ENCODE measurements around the gene RASSF5. TPM values are rescaled to one million over a fixed set of nuclear protein-coding genes. Genes with fewer than 3 reads are reported as not detected.

RASSF5 gene
- polyA plus RNA-seq, 1 of the 3 experiments (the other 2 are of a cell fraction) = 2.2 TPM

GRCh38 chr1:206470692-206471414 lies 36.5 kb upstream of the RASSF5 start:
- TF ChIP-seq USF1 (IDR thresholded peaks at IDR 0.05; ENCODE audit: borderline replicate concordance, low read depth) (no peak), TCF12 (IDR thresholded peaks at IDR 0.05) (peak; percentile 21; the same call in 1 of the 2 replicates), MAX (IDR thresholded peaks at IDR 0.05; ENCODE audit: low read depth) (peak; percentile 25; the same call in 1 of the 2 replicates)
- H3K27me3 ChIP-seq (ENCODE audit: insufficient read depth) = no peaks in the 10 kb centered on the region
- peaks cover 11% of the 10 kb centered on the region; the same call in 1 of the 2 replicates for H3K79me2 ChIP-seq (ENCODE audit: insufficient read depth)
- H3K36me3 ChIP-seq (replicated peaks in 1 of 2; ENCODE audit: control insufficient read depth in 1 of 2, insufficient read depth in 2 of 2, low read length in 1 of 2) = peaks cover 2 to 4% of the 10 kb centered on the region in 2 experiments
- no peaks in the 10 kb centered on the region for H3F3A ChIP-seq (replicated peaks; ENCODE audit: insufficient read depth)
- 47% methylated on average over 14 of the region's 18 CpGs for WGBS (ENCODE audit: low lambda C conversion rate)
- H4K20me1 ChIP-seq (ENCODE audit: insufficient read depth) = no peaks in the 10 kb centered on the region
- peak overlapping the region; percentile 63; the same call in 1 of the 2 replicates for H3K9ac ChIP-seq
- no peak for DNase-seq
- H2AFZ ChIP-seq (ENCODE audit: low read depth) = peak overlapping the region; percentile 94
- no peaks in the 10 kb centered on the region for H3K9me2 ChIP-seq
- H3K27ac ChIP-seq (ENCODE audit: low read depth in 2 of 2, low read length in 1 of 2) = peak overlapping the region in 1 of 2 experiments; percentile 56; a peak in 2 of 4 replicates
- ChIA-PET CTCF (interaction anchor here (1.0 to 3.3 kb wide), 8 partner anchors 8 to 193 kb away, joined by 3 to 30 read pairs (median 10); partner anchors contain the start of gene EIF2D), POLR2A (no interaction called here)
- peak overlapping the region; percentile 57 to 83 for H3K4me3 ChIP-seq (ENCODE audit: low read depth in 2 of 2, low read length in 1 of 2)
- peak overlapping the region; percentile 94 for H3K4me2 ChIP-seq
- peaks cover 13 to 22% of the 10 kb centered on the region in 2 experiments; a peak in 2 of 4 replicates for H3K4me1 ChIP-seq (ENCODE audit: control insufficient read depth in 1 of 2, insufficient read depth in 2 of 2, low read depth in 1 of 2, low read length in 1 of 2)
- no peaks in the 10 kb centered on the region for H3K9me3 ChIP-seq

- DNase-seq = no peak
- Histone ChIP-seq H3K9ac (no peak overlapping the region), H3K9me2 (no peaks in the 10 kb centered on the region), H4K20me1 (ENCODE audit: insufficient read depth) (no peaks in the 10 kb centered on the region), H3K27me3 (ENCODE audit: insufficient read depth) (no peaks in the 10 kb centered on the region), H3K4me1 (ENCODE audit: control insufficient read depth in 1 of 2, insufficient read depth in 2 of 2, low read depth in 1 of 2, low read length in 1 of 2) (peaks cover 13 to 22% of the 10 kb centered on the region in 2 experiments; a peak in 2 of 4 replicates), H3K79me2 (ENCODE audit: insufficient read depth) (peaks cover 11% of the 10 kb centered on the region; the same call in 1 of the 2 replicates), H3K36me3 (replicated peaks in 1 of 2; ENCODE audit: control insufficient read depth in 1 of 2, insufficient read depth in 2 of 2, low read length in 1 of 2) (peaks cover 4% of the 10 kb centered on the region in 2 experiments), H3K4me2 (peak overlapping the region; percentile 94), H3F3A (replicated peaks; ENCODE audit: insufficient read depth) (no peaks in the 10 kb centered on the region), H2AFZ (ENCODE audit: low read depth) (no peak overlapping the region), H3K9me3 (no peaks in the 10 kb centered on the region), H3K27ac (ENCODE audit: low read depth in 2 of 2, low read length in 1 of 2) (no peak overlapping the region), H3K4me3 (ENCODE audit: low read depth in 2 of 2, low read length in 1 of 2) (peak overlapping the region; percentile 57 to 83; a peak in 3 of 4 replicates)
- ChIA-PET POLR2A (no interaction called here), CTCF (interaction anchor here (1.0 to 3.3 kb wide), 7 partner anchors 8 to 193 kb away, joined by 3 to 30 read pairs (median 12); partner anchors contain the start of gene EIF2D)
- WGBS (ENCODE audit: low lambda C conversion rate) = 83% methylated on average over 6 of the region's 7 CpGs
- TF ChIP-seq RCOR1 (IDR thresholded peaks at IDR 0.05; ENCODE audit: low read length) (no peak), REST (IDR thresholded peaks at IDR 0.05; ENCODE audit: low read depth, low read length) (no peak), EP300 (IDR thresholded peaks at IDR 0.05; ENCODE audit: borderline replicate concordance in 1 of 2, low read depth in 1 of 2, low read length in 1 of 2) (no peak), YY1 (IDR thresholded peaks at IDR 0.05; ENCODE audit: low read depth) (no peak), TEAD4 (IDR thresholded peaks at IDR 0.05; ENCODE audit: borderline replicate concordance, insufficient read depth) (no peak)
- TF ChIP-seq, protein P1, sequence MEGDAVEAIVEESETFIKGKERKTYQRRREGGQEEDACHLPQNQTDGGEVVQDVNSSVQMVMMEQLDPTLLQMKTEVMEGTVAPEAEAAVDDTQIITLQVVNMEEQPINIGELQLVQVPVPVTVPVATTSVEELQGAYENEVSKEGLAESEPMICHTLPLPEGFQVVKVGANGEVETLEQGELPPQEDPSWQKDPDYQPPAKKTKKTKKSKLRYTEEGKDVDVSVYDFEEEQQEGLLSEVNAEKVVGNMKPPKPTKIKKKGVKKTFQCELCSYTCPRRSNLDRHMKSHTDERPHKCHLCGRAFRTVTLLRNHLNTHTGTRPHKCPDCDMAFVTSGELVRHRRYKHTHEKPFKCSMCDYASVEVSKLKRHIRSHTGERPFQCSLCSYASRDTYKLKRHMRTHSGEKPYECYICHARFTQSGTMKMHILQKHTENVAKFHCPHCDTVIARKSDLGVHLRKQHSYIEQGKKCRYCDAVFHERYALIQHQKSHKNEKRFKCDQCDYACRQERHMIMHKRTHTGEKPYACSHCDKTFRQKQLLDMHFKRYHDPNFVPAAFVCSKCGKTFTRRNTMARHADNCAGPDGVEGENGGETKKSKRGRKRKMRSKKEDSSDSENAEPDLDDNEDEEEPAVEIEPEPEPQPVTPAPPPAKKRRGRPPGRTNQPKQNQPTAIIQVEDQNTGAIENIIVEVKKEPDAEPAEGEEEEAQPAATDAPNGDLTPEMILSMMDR (IDR thresholded peaks at IDR 0.05) = no peak
Measured at GRCh38 chr1:206471415-206471801, 35.9 kb upstream of the RASSF5 start.
